Measurements from ENCODE around the gene CCSER1. TPM values are rescaled to one million over a fixed set of nuclear protein-coding genes. Genes with fewer than 3 reads are reported as not detected.

The CCSER1 gene
- total RNA-seq, 4 donors from 2014 or later: 3.6 to 7.0 (median 5.5) TPM

- TF ChIP-seq EP300 (IDR thresholded peaks at IDR 0.05): no peak
- TF ChIP-seq POLR2A (IDR thresholded peaks at IDR 0.05; ENCODE audit: low read depth): no peak
- TF ChIP-seq CTCF (IDR thresholded peaks at IDR 0.05): no peak
- Histone ChIP-seq H3K4me3 (no peak overlapping the region), H3K27ac (replicated peaks in 1 of 4) (no peak overlapping the region), H3K9me3 (no peaks in the 10 kb centered on the region), H3K36me3 (no peaks in the 10 kb centered on the region), H3K4me1 (no peaks in the 10 kb centered on the region), H3K27me3 (no peaks in the 10 kb centered on the region)
- intact Hi-C loops (cut with DNase I): no loop called here
- DNase-seq (ENCODE audit: extremely low spot score): no peak
- 88% methylated on average over 2 of the region's 2 CpGs for WGBS
These were observed 417.4 kb downstream of the CCSER1 start for GRCh38 chr4:90544532-90545045.

GRCh38 chr4:90545380-90545779 is 418.2 kb downstream of the CCSER1 start:
- Histone ChIP-seq H3K27ac (replicated peaks in 1 of 4) (no peak overlapping the region), H3K27me3 (no peaks in the 10 kb centered on the region), H3K4me1 (no peaks in the 10 kb centered on the region), H3K9me3 (no peaks in the 10 kb centered on the region), H3K36me3 (no peaks in the 10 kb centered on the region), H3K4me3 (no peak overlapping the region)
- 93% methylated on average over 4 of the region's 4 CpGs for WGBS
- TF ChIP-seq POLR2AphosphoS5 (IDR thresholded peaks at IDR 0.05) (no peak), CTCF (IDR thresholded peaks at IDR 0.05) (no peak), EP300 (IDR thresholded peaks at IDR 0.05) (no peak), POLR2A (IDR thresholded peaks at IDR 0.05; ENCODE audit: low read depth) (no peak)
- no peak for DNase-seq (ENCODE audit: extremely low spot score)
- intact Hi-C loops (cut with DNase I): no loop called here

GRCh38 chr4:90546114-90546513 is 418.9 kb downstream of the CCSER1 start:
- TF ChIP-seq EP300 (IDR thresholded peaks at IDR 0.05) (no peak), POLR2AphosphoS5 (IDR thresholded peaks at IDR 0.05) (no peak), POLR2A (IDR thresholded peaks at IDR 0.05; ENCODE audit: low read depth) (no peak), CTCF (IDR thresholded peaks at IDR 0.05) (no peak)
- Histone ChIP-seq H3K27me3 (no peaks in the 10 kb centered on the region), H3K4me3 (no peak overlapping the region), H3K9me3 (no peaks in the 10 kb centered on the region), H3K4me1 (no peaks in the 10 kb centered on the region), H3K36me3 (no peaks in the 10 kb centered on the region), H3K27ac (replicated peaks in 1 of 4) (no peak overlapping the region)
- no peak for DNase-seq (ENCODE audit: extremely low spot score)
- intact Hi-C loops (cut with DNase I): no loop called here
- 80% methylated on average over 1 of the region's 1 CpG for WGBS

GRCh38 chr4:90570615-90571014 is 443.4 kb downstream of the CCSER1 start:
- H3K27ac ChIP-seq (replicated peaks in 1 of 4): no peak overlapping the region
- H3K9me3 ChIP-seq: no peaks in the 10 kb centered on the region
- TF ChIP-seq CTCF (IDR thresholded peaks at IDR 0.05) (no peak), EP300 (IDR thresholded peaks at IDR 0.05) (no peak), POLR2A (IDR thresholded peaks at IDR 0.05; ENCODE audit: low read depth) (no peak), POLR2AphosphoS5 (IDR thresholded peaks at IDR 0.05) (no peak)
- no peaks in the 10 kb centered on the region for H3K4me1 ChIP-seq
- no peaks in the 10 kb centered on the region for H3K27me3 ChIP-seq
- no peak overlapping the region for H3K4me3 ChIP-seq
- intact Hi-C loops (cut with DNase I): no loop called here
- 100% methylated on average over 2 of the region's 2 CpGs for WGBS
- no peak for DNase-seq (ENCODE audit: extremely low spot score)
- no peaks in the 10 kb centered on the region for H3K36me3 ChIP-seq

GRCh38 chr4:90572996-90573395 is 445.8 kb downstream of the CCSER1 start:
- Histone ChIP-seq H3K4me3 (no peak overlapping the region), H3K4me1 (no peaks in the 10 kb centered on the region), H3K9me3 (no peaks in the 10 kb centered on the region), H3K27ac (replicated peaks in 1 of 4) (no peak overlapping the region), H3K27me3 (no peaks in the 10 kb centered on the region), H3K36me3 (no peaks in the 10 kb centered on the region)
- DNase-seq (ENCODE audit: extremely low spot score): no peak
- intact Hi-C loops (cut with DNase I): no loop called here
- 100% methylated on average over 1 of the region's 2 CpGs for WGBS
- TF ChIP-seq CTCF (IDR thresholded peaks at IDR 0.05) (no peak), EP300 (IDR thresholded peaks at IDR 0.05) (no peak), POLR2AphosphoS5 (IDR thresholded peaks at IDR 0.05) (no peak), POLR2A (IDR thresholded peaks at IDR 0.05; ENCODE audit: low read depth) (no peak)

Data from esophagus muscularis mucosa (tissue), 4 donors.